ENCODE measurements around the gene RSPO3. TPM values are rescaled to one million over a fixed set of nuclear protein-coding genes. Genes with fewer than 3 reads are reported as not detected.

The RSPO3 gene
- total RNA-seq, 1 experiment from 2014 or later = not detected

GRCh38 chr6:127198549-127198948, 80.1 kb downstream of the RSPO3 start:
- H2AFZ ChIP-seq = no peak overlapping the region
- BruUV-seq (replicated peaks) = no TSS peak
- H3K27ac ChIP-seq = no peak overlapping the region
- TF ChIP-seq CTCF (conservative IDR thresholded peaks at IDR 0.05) (no peak), EZH2 (IDR thresholded peaks at IDR 0.05; ENCODE audit: low read depth) (no peak)
- H3F3A ChIP-seq (ENCODE audit: insufficient read depth, low read depth) = no peaks in the 10 kb centered on the region
- H3K4me1 ChIP-seq (replicated peaks; ENCODE audit: insufficient read depth) = no peaks in the 10 kb centered on the region
- H3K27me3 ChIP-seq (ENCODE audit: insufficient read depth, low read depth) = no peaks in the 10 kb centered on the region
- H3K9me3 ChIP-seq (ENCODE audit: insufficient read depth, low read depth) = no peaks in the 10 kb centered on the region
- no peak overlapping the region for H3K4me2 ChIP-seq
- no peak for DNase-seq
- intact Hi-C loops (cut with micrococcal nuclease; ENCODE audit: unreplicated experiment) = no loop called here
- no peaks in the 10 kb centered on the region for H3K36me3 ChIP-seq (ENCODE audit: low read depth)
- no peaks in the 10 kb centered on the region for H4K20me1 ChIP-seq (ENCODE audit: insufficient read depth)
- no peaks in the 10 kb centered on the region for H3K9me2 ChIP-seq (ENCODE audit: insufficient read depth)
- no peak overlapping the region for H3K4me3 ChIP-seq
- CTCF ChIA-PET = no interaction called here
- H3K79me2 ChIP-seq (ENCODE audit: low read depth) = no peaks in the 10 kb centered on the region
- POLR2A ChIA-PET (ENCODE audit: unreplicated experiment) = no interaction called here

- CTCF ChIA-PET = no interaction called here
- Histone ChIP-seq H3K36me3 (ENCODE audit: low read depth) (no peaks in the 10 kb centered on the region), H3K9me3 (ENCODE audit: insufficient read depth, low read depth) (no peaks in the 10 kb centered on the region), H3K4me1 (replicated peaks; ENCODE audit: insufficient read depth) (no peaks in the 10 kb centered on the region), H3K27me3 (ENCODE audit: insufficient read depth, low read depth) (no peaks in the 10 kb centered on the region), H3K27ac (no peak overlapping the region), H3K9me2 (ENCODE audit: insufficient read depth) (no peaks in the 10 kb centered on the region), H3K4me3 (no peak overlapping the region), H4K20me1 (ENCODE audit: insufficient read depth) (no peaks in the 10 kb centered on the region), H3K79me2 (ENCODE audit: low read depth) (no peaks in the 10 kb centered on the region), H2AFZ (no peak overlapping the region), H3K4me2 (no peak overlapping the region), H3F3A (ENCODE audit: insufficient read depth, low read depth) (no peaks in the 10 kb centered on the region)
- no peak for DNase-seq
- POLR2A ChIA-PET (ENCODE audit: unreplicated experiment) = no interaction called here
- no TSS peak for BruUV-seq (replicated peaks)
- TF ChIP-seq CTCF (conservative IDR thresholded peaks at IDR 0.05) (no peak), EZH2 (IDR thresholded peaks at IDR 0.05; ENCODE audit: low read depth) (no peak)
- intact Hi-C loops (cut with micrococcal nuclease; ENCODE audit: unreplicated experiment) = no loop called here
Measured at GRCh38 chr6:127199470-127199869, 81.0 kb downstream of the RSPO3 start.

- Histone ChIP-seq H3K4me3 (no peak overlapping the region), H3K36me3 (ENCODE audit: low read depth) (no peaks in the 10 kb centered on the region), H3F3A (ENCODE audit: insufficient read depth, low read depth) (no peaks in the 10 kb centered on the region), H4K20me1 (ENCODE audit: insufficient read depth) (no peaks in the 10 kb centered on the region), H3K9me3 (ENCODE audit: insufficient read depth, low read depth) (no peaks in the 10 kb centered on the region), H3K27me3 (ENCODE audit: insufficient read depth, low read depth) (no peaks in the 10 kb centered on the region), H3K79me2 (ENCODE audit: low read depth) (no peaks in the 10 kb centered on the region), H2AFZ (no peak overlapping the region), H3K9me2 (ENCODE audit: insufficient read depth) (no peaks in the 10 kb centered on the region), H3K4me1 (replicated peaks; ENCODE audit: insufficient read depth) (no peaks in the 10 kb centered on the region), H3K4me2 (no peak overlapping the region), H3K27ac (no peak overlapping the region)
- TF ChIP-seq CTCF (conservative IDR thresholded peaks at IDR 0.05) (no peak), EZH2 (IDR thresholded peaks at IDR 0.05; ENCODE audit: low read depth) (no peak)
- CTCF ChIA-PET = no interaction called here
- BruUV-seq (replicated peaks) = no TSS peak
- POLR2A ChIA-PET (ENCODE audit: unreplicated experiment) = no interaction called here
- no peak for DNase-seq
- intact Hi-C loops (cut with micrococcal nuclease; ENCODE audit: unreplicated experiment) = no loop called here
Measured at GRCh38 chr6:127200114-127200513, 81.6 kb downstream of the RSPO3 start.
